Measurements from ENCODE around the gene PARVA.
"Not testable (repeated sequence)": the region's sequence is repeated elsewhere in the genome, so short reads cannot be mapped to it uniquely, and the experiment has no call there.

PARVA gene

DNA sequence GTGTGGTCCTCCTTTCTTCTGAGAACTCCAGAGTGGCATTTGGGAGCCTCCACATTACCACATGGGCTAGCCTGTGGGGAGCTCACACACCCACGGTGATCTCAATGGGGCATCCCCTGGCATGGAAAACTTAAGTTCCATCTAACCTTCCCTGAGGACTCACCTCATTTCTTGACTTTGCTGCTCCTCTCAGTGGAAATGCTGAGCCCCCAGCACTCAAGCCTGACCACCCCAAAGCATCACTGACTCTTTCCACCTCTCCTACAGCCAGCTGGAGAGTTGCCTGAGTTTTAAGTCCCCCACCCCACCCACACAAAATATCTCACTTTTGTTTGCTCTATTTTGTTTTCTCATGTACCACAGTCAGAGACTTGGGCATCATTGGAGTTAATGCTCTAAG is 23.8 kb upstream of the PARVA start:
- DNase-seq (ENCODE audit: low read depth), result no peak
- no peak overlapping the region for H3K4me3 ChIP-seq (ENCODE audit: low read depth, low read length)
- TF ChIP-seq, protein P1, sequence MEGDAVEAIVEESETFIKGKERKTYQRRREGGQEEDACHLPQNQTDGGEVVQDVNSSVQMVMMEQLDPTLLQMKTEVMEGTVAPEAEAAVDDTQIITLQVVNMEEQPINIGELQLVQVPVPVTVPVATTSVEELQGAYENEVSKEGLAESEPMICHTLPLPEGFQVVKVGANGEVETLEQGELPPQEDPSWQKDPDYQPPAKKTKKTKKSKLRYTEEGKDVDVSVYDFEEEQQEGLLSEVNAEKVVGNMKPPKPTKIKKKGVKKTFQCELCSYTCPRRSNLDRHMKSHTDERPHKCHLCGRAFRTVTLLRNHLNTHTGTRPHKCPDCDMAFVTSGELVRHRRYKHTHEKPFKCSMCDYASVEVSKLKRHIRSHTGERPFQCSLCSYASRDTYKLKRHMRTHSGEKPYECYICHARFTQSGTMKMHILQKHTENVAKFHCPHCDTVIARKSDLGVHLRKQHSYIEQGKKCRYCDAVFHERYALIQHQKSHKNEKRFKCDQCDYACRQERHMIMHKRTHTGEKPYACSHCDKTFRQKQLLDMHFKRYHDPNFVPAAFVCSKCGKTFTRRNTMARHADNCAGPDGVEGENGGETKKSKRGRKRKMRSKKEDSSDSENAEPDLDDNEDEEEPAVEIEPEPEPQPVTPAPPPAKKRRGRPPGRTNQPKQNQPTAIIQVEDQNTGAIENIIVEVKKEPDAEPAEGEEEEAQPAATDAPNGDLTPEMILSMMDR (conservative IDR thresholded peaks at IDR 0.05; ENCODE audit: low read depth, low read length), result no peak

DNA sequence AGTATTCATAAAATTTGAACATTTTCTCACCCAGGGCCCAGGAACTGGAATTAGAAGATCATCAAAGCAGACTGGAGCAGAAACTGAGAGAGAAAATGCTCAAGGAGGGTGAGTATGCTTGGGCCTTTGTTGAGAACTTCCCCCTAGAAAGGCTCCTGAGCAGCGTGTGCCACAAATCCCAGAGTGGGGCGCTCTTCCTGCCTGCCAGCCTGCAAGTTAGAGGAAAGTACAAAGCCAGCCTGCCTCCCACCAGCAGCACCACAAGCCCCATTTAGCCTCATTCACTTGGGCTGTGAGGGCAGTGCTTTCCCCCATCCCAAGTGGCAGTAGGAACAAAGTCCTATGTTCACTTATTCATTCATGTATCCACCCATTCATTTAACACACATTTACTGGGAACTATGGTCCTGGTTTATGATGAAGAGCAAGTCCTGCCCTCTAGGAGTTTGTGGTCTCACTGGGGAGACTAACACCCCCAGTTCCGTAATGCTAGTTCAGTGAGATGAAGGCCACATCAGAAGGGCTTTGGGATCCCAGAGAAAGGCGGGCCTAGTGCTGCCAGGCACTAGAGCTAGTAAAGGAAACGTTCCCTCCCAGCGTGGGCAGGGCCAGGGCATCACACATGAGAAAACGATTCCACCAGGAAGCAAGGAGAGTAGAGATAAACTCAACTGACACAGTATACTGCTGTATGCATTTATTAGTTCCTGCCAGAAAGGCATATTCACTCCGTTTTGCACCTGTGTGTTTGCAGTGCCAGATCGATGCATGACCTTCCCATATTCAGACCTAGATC is 22.4 kb upstream of the PARVA start:
- DNase-seq (ENCODE audit: low read depth), result no peak
- TF ChIP-seq, protein P1 (conservative IDR thresholded peaks at IDR 0.05; ENCODE audit: low read depth, low read length), result no peak
- no peak overlapping the region for H3K4me3 ChIP-seq (ENCODE audit: low read depth, low read length)

DNA sequence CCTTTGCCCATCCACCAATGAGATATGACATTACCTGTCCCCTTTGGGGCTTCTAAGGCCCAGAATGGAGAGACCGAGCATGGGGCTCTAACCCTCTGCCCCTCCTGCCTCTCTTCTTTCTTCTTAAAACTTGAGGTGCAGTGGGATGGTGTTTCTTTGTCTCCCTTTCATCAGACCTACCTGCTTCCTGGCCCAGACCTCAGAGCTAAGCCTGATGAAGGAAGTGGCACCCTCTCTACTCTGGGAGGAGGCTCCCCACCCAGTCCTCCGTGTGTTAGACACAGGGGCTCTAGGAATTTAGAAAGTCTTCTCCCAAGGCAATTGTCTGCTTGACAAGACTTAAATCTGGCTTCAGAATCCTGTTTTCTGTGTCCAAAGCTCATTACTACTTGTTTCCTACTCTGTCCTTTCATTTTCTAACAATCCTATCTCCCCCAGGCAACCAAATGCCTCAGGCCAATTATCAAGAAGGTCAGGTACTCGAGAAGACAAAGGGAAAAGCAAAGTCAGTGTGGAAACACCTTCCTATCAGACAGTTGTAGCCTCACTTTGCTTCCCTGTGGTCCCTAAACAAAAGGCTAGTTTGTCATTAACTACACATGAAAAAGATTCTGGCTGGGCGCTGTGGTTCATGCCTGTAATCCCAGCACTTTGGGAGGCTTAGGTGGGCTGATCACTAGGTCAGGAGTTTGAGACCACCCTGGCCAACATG is 20.3 kb upstream of the PARVA start:
- DNase-seq (ENCODE audit: low read depth), result no peak
- TF ChIP-seq, protein P1 (conservative IDR thresholded peaks at IDR 0.05; ENCODE audit: low read depth, low read length), result no peak
- no peak overlapping the region for H3K4me3 ChIP-seq (ENCODE audit: low read depth, low read length)

GRCh38 chr11:12357697-12358096 is 19.7 kb upstream of the PARVA start:
- H3K4me3 ChIP-seq (ENCODE audit: low read depth, low read length), result not testable (repeated sequence)

GRCh38 chr11:12358302-12359188 is 18.8 kb upstream of the PARVA start:
- TF ChIP-seq, protein P1 (conservative IDR thresholded peaks at IDR 0.05; ENCODE audit: low read depth, low read length), result no peak

More at GRCh38 chr11:12357697-12358096, 19.7 kb upstream of the PARVA start:
- not testable (repeated sequence) for DNase-seq (ENCODE audit: low read depth)

GRCh38 chr11:12359761-12360160 is 17.6 kb upstream of the PARVA start:
- DNase-seq (ENCODE audit: low read depth), result no peak
- TF ChIP-seq, protein P1 (conservative IDR thresholded peaks at IDR 0.05; ENCODE audit: low read depth, low read length), result no peak
- no peak overlapping the region for H3K4me3 ChIP-seq (ENCODE audit: low read depth, low read length)

More at GRCh38 chr11:12358302-12359188, 18.8 kb upstream of the PARVA start:
- DNase-seq (ENCODE audit: low read depth), result no peak
- no peak overlapping the region for H3K4me3 ChIP-seq (ENCODE audit: low read depth, low read length)

DNA sequence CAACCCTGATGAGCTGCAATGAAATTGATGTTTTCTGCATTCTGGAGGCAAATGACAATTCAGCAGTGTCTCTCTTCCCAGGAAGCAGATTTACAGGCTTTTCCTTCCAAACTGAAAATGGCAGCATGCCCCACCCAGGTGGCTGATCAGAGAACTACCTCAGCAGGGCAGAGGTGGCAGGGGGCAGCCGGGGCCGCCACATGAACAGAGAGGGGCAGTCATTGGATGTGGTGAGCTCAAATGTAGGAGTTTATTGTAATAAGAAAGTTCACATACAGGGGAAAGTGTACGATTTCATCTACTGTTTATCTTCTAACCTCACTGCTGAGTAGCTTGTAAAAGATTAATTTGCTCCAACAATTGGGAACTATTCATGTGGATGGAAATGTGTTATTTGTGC is 15.7 kb upstream of the PARVA start:
- TF ChIP-seq, protein P1 (conservative IDR thresholded peaks at IDR 0.05; ENCODE audit: low read depth, low read length), result no peak
- DNase-seq (ENCODE audit: low read depth), result no peak

More for the DNA sequence above, 15.7 kb upstream of the PARVA start:
- H3K4me3 ChIP-seq (ENCODE audit: low read depth, low read length), result no peak overlapping the region
